Activated CD4-positive, alpha-beta T cell treated with anti-CD3 and anti-CD28 coated beads, Interleukin-2, amount 50 U/mL, for 48 hours (primary cell): Measurements from ENCODE around the gene KLK10.

Experiments
- DNase-seq, 2 experiments: peaks; one replicate each; pipeline ENCODE4 v3.0.0-alpha.2; 2020

Gene KLK10

DNA sequence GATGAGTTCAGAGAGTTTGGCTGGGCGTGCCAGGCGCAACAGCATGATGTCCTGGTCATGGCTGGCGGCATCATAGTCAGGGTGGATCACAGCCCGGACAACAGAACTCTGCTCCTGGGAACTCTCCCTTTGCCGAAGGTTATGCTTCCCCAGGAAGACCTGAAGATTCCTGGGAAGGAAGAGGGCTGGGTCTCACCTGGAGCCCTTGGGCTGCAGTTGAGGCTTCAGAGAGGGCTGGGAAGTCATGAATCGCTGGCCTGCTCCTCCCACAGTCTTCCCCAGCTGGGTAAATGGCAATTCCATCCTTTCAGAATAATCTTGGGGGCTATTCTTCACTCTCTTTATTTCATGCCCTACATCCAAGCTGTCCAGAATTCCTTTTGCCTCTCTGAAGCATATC lies 56.1 kb downstream of the KLK10 start:
- DNase-seq: no peak
